H1 (cell line): Measurements from ENCODE around the gene UBASH3A. TPM values are rescaled to one million over a fixed set of nuclear protein-coding genes. Genes with fewer than 3 reads are reported as not detected.

ENCODE experiments used
- CTCF ChIA-PET: fragments of 300-600 bp; sonication (Branson Sonifier 250); formaldehyde crosslinking; loops from one replicate; lab custom pipeline; 2021; ENCODE audit not compliant: partially characterized antibody; lab: Charles Lee
- POLR2A ChIA-PET: fragments of 300-600 bp; sonication (Branson Sonifier 250); formaldehyde crosslinking; loops from one replicate; lab custom pipeline; 2021; ENCODE audit warnings: inconsistent platforms; ENCODE audit not compliant: partially characterized antibody; lab: Charles Lee
- DNase-seq, 2 experiments: peaks; one replicate each; pipeline versions ENCODE4 v3.0.0 to v3.0.0-alpha.2; 2010 to 2022; ENCODE audit warnings: low spot score in 2 of 2, low read depth in 1 of 2, mixed read lengths in 1 of 2
- FAIRE-seq: peaks from 2 replicates; lab custom pipeline; 2011; peaks lifted over from hg19 to GRCh38; lab: Jason Lieb, UNC
- H2AFZ ChIP-seq: 2 replicates; pipeline ENCODE4 v1.8.1; 2012; ENCODE audit warnings: low read length, inconsistent platforms
- H2AK5ac ChIP-seq: 2 replicates; pipeline ENCODE4 v1.6.1; 2013; ENCODE audit warnings: low read depth, low read length
- H2BK120ac ChIP-seq: replicated peaks from 2 replicates; pipeline ENCODE3; 2013; ENCODE audit warnings: low read depth, low read length, inconsistent platforms
- H2BK12ac ChIP-seq: 2 replicates; pipeline ENCODE4 v1.6.1; 2013; ENCODE audit warnings: low read depth, low read length
- H2BK15ac ChIP-seq: 2 replicates; pipeline ENCODE4 v1.6.1; 2013; ENCODE audit warnings: low read length
- H2BK20ac ChIP-seq: 2 replicates; pipeline ENCODE4 v1.6.1; 2013; ENCODE audit warnings: low read length
- H2BK5ac ChIP-seq: 2 replicates; pipeline ENCODE4 v1.6.1; 2013; ENCODE audit warnings: low read depth, low read length
- H3K14ac ChIP-seq: 2 replicates; pipeline ENCODE4 v1.6.1; 2013; ENCODE audit warnings: inconsistent platforms; ENCODE audit not compliant: insufficient read length
- H3K18ac ChIP-seq: 2 replicates; pipeline ENCODE4 v1.6.1; 2013; ENCODE audit warnings: low read length; ENCODE audit errors: extremely low read depth
- H3K23ac ChIP-seq: 2 replicates; pipeline ENCODE4 v1.6.1; 2013; ENCODE audit warnings: inconsistent platforms; ENCODE audit not compliant: insufficient read length
- H3K23me2 ChIP-seq: 2 replicates; pipeline ENCODE4 v1.6.1; 2013; ENCODE audit warnings: low read depth, low read length
- H3K27ac ChIP-seq: 2 replicates; pipeline ENCODE4 v1.6.1; 2011; ENCODE audit warnings: low read depth, low read length, inconsistent platforms
- H3K27me3 ChIP-seq, 4 experiments: replicated peaks in 1 of 4; 1 replicate in 1 of 4; 2 replicates in 3 of 4; pipeline versions ENCODE4 v1.6.1 to v1.8.1; 2011 to 2013; ENCODE audit warnings: low read length in 3 of 4, mild to moderate bottlenecking in 3 of 4, inconsistent platforms in 2 of 4, mixed read lengths in 2 of 4, moderate library complexity in 1 of 4; ENCODE audit not compliant: control insufficient read depth in 3 of 4, insufficient read depth in 3 of 4; ENCODE audit errors: extremely low read depth in 1 of 4
- H3K36me3 ChIP-seq, 4 experiments: 2 replicates each; pipeline versions ENCODE4 v1.6.1 to v1.8.1; 2011 to 2013; ENCODE audit warnings: mild to moderate bottlenecking in 4 of 4, low read length in 3 of 4, moderate library complexity in 2 of 4, control low read depth in 1 of 4, inconsistent platforms in 1 of 4; ENCODE audit not compliant: insufficient read depth in 4 of 4, control insufficient read depth in 2 of 4
- H3K4ac ChIP-seq: replicated peaks from 2 replicates; pipeline ENCODE3; 2013; ENCODE audit warnings: low read length, low read depth, mixed read lengths, inconsistent platforms; ENCODE audit not compliant: insufficient read length
- H3K4me1 ChIP-seq, 4 experiments: replicated peaks in 1 of 4; 1 replicate in 1 of 4; 2 replicates in 3 of 4; pipeline versions ENCODE4 v1.6.1 to v1.8.1; 2011 to 2013; ENCODE audit warnings: low read length in 3 of 4, inconsistent platforms in 2 of 4, mixed read lengths in 1 of 4; ENCODE audit not compliant: insufficient read depth in 4 of 4, control insufficient read depth in 3 of 4
- H3K4me2 ChIP-seq, 2 experiments: 2 replicates each; pipeline versions ENCODE4 v1.6.1 to v1.8.1; 2011 to 2013; ENCODE audit warnings: low read depth in 2 of 2, low read length in 2 of 2, control low read depth in 1 of 2, inconsistent platforms in 1 of 2, mild to moderate bottlenecking in 1 of 2; ENCODE audit not compliant: insufficient read depth in 1 of 2
- H3K4me3 ChIP-seq, 4 experiments: fragments of 200-600, 300-600 bp in 1 of 4; sonication (generic), shearing (Covaris generic), sonication (Bioruptor Twin) in 1 of 4; 2 replicates each; pipeline versions ENCODE4 v1.5.1 to v1.8.1; 2011 to 2016; ENCODE audit warnings: low read length in 4 of 4, low read depth in 3 of 4, control low read depth in 2 of 4, inconsistent platforms in 2 of 4, mild to moderate bottlenecking in 2 of 4, mixed read lengths in 1 of 4, moderate library complexity in 1 of 4; ENCODE audit not compliant: insufficient read depth in 2 of 4; ENCODE audit errors: extremely low read depth in 1 of 4
- H3K56ac ChIP-seq: replicated peaks from 2 replicates; pipeline ENCODE3; 2013; ENCODE audit warnings: low read depth, mild to moderate bottlenecking, mixed read lengths, low read length, inconsistent platforms; ENCODE audit not compliant: insufficient read length
- H3K79me1 ChIP-seq: 2 replicates; pipeline ENCODE4 v1.6.1; 2013; ENCODE audit warnings: low read depth, low read length, control low read depth
- H3K79me2 ChIP-seq, 2 experiments: 2 replicates each; pipeline versions ENCODE4 v1.6.1 to v1.8.1; 2012 to 2013; ENCODE audit warnings: low read length in 2 of 2, mild to moderate bottlenecking in 2 of 2, inconsistent platforms in 1 of 2; ENCODE audit not compliant: insufficient read depth in 2 of 2, control insufficient read depth in 1 of 2
- H3K9ac ChIP-seq, 4 experiments: replicated peaks in 1 of 4; 1 replicate in 1 of 4; 2 replicates in 3 of 4; pipeline versions ENCODE4 v1.6.1 to v1.8.1; 2011 to 2013; ENCODE audit warnings: low read depth in 3 of 4, low read length in 3 of 4, control low read depth in 2 of 4, mild to moderate bottlenecking in 2 of 4, moderate library complexity in 2 of 4, inconsistent platforms in 1 of 4; ENCODE audit errors: extremely low read depth in 1 of 4
- H3K9me3 ChIP-seq, 2 experiments: 2 replicates each; pipeline versions ENCODE4 v1.6.1 to v1.8.1; 2012 to 2013; ENCODE audit warnings: mild to moderate bottlenecking in 2 of 2, moderate library complexity in 2 of 2, control low read depth in 1 of 2, inconsistent platforms in 1 of 2, low read depth in 1 of 2, low read length in 1 of 2, mixed read lengths in 1 of 2; ENCODE audit not compliant: insufficient read depth in 2 of 2
- H4K20me1 ChIP-seq, 2 experiments: replicated peaks in 1 of 2; 2 replicates each; pipeline versions ENCODE3 to v1.8.1; 2011 to 2013; ENCODE audit warnings: inconsistent platforms in 2 of 2, low read length in 2 of 2, mild to moderate bottlenecking in 1 of 2; ENCODE audit not compliant: insufficient read depth in 2 of 2, control insufficient read depth in 1 of 2
- H4K5ac ChIP-seq: 2 replicates; pipeline ENCODE4 v1.6.1; 2013; ENCODE audit warnings: low read length, low read depth, mixed read lengths, inconsistent platforms; ENCODE audit not compliant: insufficient read length
- H4K8ac ChIP-seq: 2 replicates; pipeline ENCODE4 v1.8.0; 2013; ENCODE audit warnings: mild to moderate bottlenecking, moderate library complexity, low read length, inconsistent platforms; ENCODE audit not compliant: insufficient read depth; ENCODE audit errors: extremely low read depth
- H4K91ac ChIP-seq: replicated peaks from 2 replicates; pipeline ENCODE3; 2013; ENCODE audit warnings: low read length, mixed read lengths, inconsistent platforms; ENCODE audit not compliant: insufficient read length
- CTCF ChIP-seq, 3 experiments: IDR thresholded peaks; 1 replicate in 2 of 3; 2 replicates in 1 of 3; pipeline versions ENCODE4 v1.5.1 to v1.6.1; 2011; ENCODE audit warnings: low read length in 3 of 3, mild to moderate bottlenecking in 3 of 3, inconsistent platforms in 2 of 3, low read depth in 1 of 3, moderate library complexity in 1 of 3; ENCODE audit not compliant: insufficient read depth in 1 of 3; ENCODE audit errors: control extremely low read depth in 1 of 3
- MAFK ChIP-seq: IDR thresholded peaks from 2 replicates; pipeline ENCODE4 v1.6.1; 2012; ENCODE audit warnings: low read depth, mild to moderate bottlenecking, improper control_type of control experiment, low read length
- POU5F1 ChIP-seq: IDR thresholded peaks from 2 replicates; pipeline ENCODE4 v1.6.1; 2011; ENCODE audit warnings: low read depth, mild to moderate bottlenecking, low read length, moderate library complexity
- WGBS, 2 experiments: shearing (Covaris generic) in 1 of 2; methylation state at CpG; one replicate each; pipeline versions ENCODE4 v1.1.6 to v1.1.7; 2013 to 2015; ENCODE audit warnings: low lambda C conversion rate in 2 of 2, mixed read lengths in 2 of 2, inconsistent platforms in 1 of 2, low coverage in 1 of 2, missing lambda C conversion rate in 1 of 2; ENCODE audit not compliant: insufficient replicate concordance in 2 of 2, insufficient coverage in 1 of 2, insufficient read length in 1 of 2; ENCODE audit errors: extremely low coverage in 1 of 2, missing lambda C conversion rate in 1 of 2; 5-methylcytosine and 5-hydroxymethylcytosine counted together
- polyA plus RNA-seq, 7 experiments: library from polyadenylated mRNA; depleted of rRNA in 3 of 7; stranded (reverse) in 5 of 7; unstranded in 2 of 7; fragments of >200 nt in 5 of 7; fragments of 200-250 nt in 2 of 7; gene quantifications; 1 replicate in 5 of 7; 2 replicates in 1 of 7; 4 replicates in 1 of 7; pipeline versions ENCODE4 v1.2.1 to v1.2.3, GENCODE V29; 2011 to 2013; ENCODE audit warnings: missing spikeins in 2 of 7, mixed read lengths in 2 of 7
- total RNA-seq: library from RNA; stranded (reverse); fragmentation: NEBNext Ultra II Directional; extraction: Animal tissue kit (Norgen Biotek cat#: 25700); gene quantifications from 2 replicates; pipeline ENCODE4 v1.2.1, GENCODE V29; 2021

UBASH3A gene
- total and polyA plus RNA-seq, 2 of the 8 experiments (the other 6 are each of a cell fraction or from before 2014, with no cell fraction given), result not detected

- no peaks in the 10 kb centered on the region for H3K9me3 ChIP-seq
- no peaks in the 10 kb centered on the region; the same call in 1 of the 2 replicates for H3K79me1 ChIP-seq
- no peak overlapping the region for H3K4ac ChIP-seq
- no peak overlapping the region for H4K5ac ChIP-seq
- no peak overlapping the region for H2BK12ac ChIP-seq
- H3K4me3 ChIP-seq, result no peak overlapping the region
- no peak overlapping the region for H2BK5ac ChIP-seq
- H3K14ac ChIP-seq, result no peak overlapping the region
- no peak overlapping the region for H4K91ac ChIP-seq
- no peak overlapping the region for H4K8ac ChIP-seq
- FAIRE-seq, result no peak
- no peak overlapping the region for H2BK120ac ChIP-seq
- no peak overlapping the region for H2BK15ac ChIP-seq
- no peak for DNase-seq
- no peaks in the 10 kb centered on the region for H3K36me3 ChIP-seq
- no peak overlapping the region for H3K9ac ChIP-seq
- no peak overlapping the region for H3K4me2 ChIP-seq
- no peak overlapping the region for H3K23ac ChIP-seq
- H3K23me2 ChIP-seq, result no peaks in the 10 kb centered on the region
- no peak overlapping the region for H3K27ac ChIP-seq
- H2AK5ac ChIP-seq, result no peak overlapping the region
- H3K4me1 ChIP-seq, result peaks cover 0 to 7% (median 0%) of the 10 kb centered on the region in 4 experiments; a peak in 5 of 7 replicates
- H3K18ac ChIP-seq, result no peak overlapping the region
- no peaks in the 10 kb centered on the region; a peak in 1 of 7 replicates for H3K27me3 ChIP-seq
- H2BK20ac ChIP-seq, result no peak overlapping the region
- WGBS, 2 experiments, result 88% methylated on average over 16 of the region's 17 CpGs; no CpG with 5 or more reads in 1 of the 2 experiments
- H2AFZ ChIP-seq, result no peak overlapping the region
- peaks cover 0 to 3% of the 10 kb centered on the region in 2 experiments for H4K20me1 ChIP-seq
- no peaks in the 10 kb centered on the region for H3K79me2 ChIP-seq
- CTCF ChIA-PET, result interaction anchor here (1.4 to 3.2 kb wide), 4 partner anchors 12 to 70 kb away, joined by 4 to 16 read pairs (median 9); partner anchors contain the start of gene TFF1
- POLR2A ChIA-PET, result no interaction called here
- no peak overlapping the region for H3K56ac ChIP-seq
- no peak for TF ChIP-seq POU5F1
- TF ChIP-seq CTCF (IDR thresholded peaks at IDR 0.05; ENCODE audit: control extremely low read depth in 1 of 3, insufficient read depth in 1 of 3, low read depth in 1 of 3, low read length in 3 of 3), result no peak
- no peak for TF ChIP-seq MAFK
Measured at GRCh38 chr21:42379426-42380215, 24.1 kb upstream of the UBASH3A start.
